ENCODE data around the gene NKX2-8. TPM values are rescaled to one million over a fixed set of nuclear protein-coding genes. Genes with fewer than 3 reads are reported as not detected.

NKX2-8 gene
- total RNA-seq, 1 experiment from 2014 or later: not detected

DNA sequence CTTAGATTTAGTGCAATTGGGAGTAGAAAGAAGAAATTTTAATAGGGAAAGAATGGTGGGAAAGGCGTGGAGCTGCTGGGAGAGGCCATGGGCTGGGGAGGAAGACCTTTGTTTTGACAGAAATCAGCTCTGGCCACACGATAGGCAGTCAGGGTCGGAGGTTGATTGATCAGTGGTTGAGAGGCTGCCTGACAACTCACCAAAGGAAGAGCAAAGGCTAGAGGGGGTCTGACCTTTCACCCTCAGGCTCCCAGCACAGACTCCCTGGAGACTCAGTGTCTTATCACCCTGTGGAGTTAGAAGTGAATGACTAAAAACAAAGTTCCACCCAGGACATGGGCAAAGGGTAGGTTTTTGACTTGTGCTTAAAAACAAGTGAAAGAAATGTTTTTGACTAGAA lies 18.0 kb upstream of the NKX2-8 start:
- ChIA-PET CTCF (interaction anchor here (1.0 to 3.3 kb wide), 4 partner anchors 45 to 80 kb away, joined by 3 to 18 read pairs (median 4); no protein-coding TSS in a partner anchor), POLR2A (no interaction called here)
- TF ChIP-seq PRRX2 (CRISPR knock-in tag; IDR thresholded peaks at IDR 0.05) (no peak), ZNF423 (CRISPR knock-in tag; IDR thresholded peaks at IDR 0.05) (no peak), RORB (CRISPR knock-in tag; IDR thresholded peaks at IDR 0.05) (no peak), ZNF263 (CRISPR knock-in tag; IDR thresholded peaks at IDR 0.05; ENCODE audit: low read depth) (no peak), ZNF317 (CRISPR knock-in tag; IDR thresholded peaks at IDR 0.05; ENCODE audit: borderline replicate concordance, low read depth) (no peak), SMAD4 (CRISPR knock-in tag; IDR thresholded peaks at IDR 0.05) (no peak), TP53 (CRISPR knock-in tag; IDR thresholded peaks at IDR 0.05) (no peak), NR2C2 (CRISPR knock-in tag; IDR thresholded peaks at IDR 0.05) (no peak), OVOL2 (CRISPR knock-in tag; IDR thresholded peaks at IDR 0.05; ENCODE audit: borderline replicate concordance) (no peak), NFYB (CRISPR knock-in tag; conservative IDR thresholded peaks at IDR 0.05; ENCODE audit: low read depth) (no peak), NFATC4 (CRISPR knock-in tag; IDR thresholded peaks at IDR 0.05) (no peak), GRHL2 (CRISPR knock-in tag; IDR thresholded peaks at IDR 0.05; ENCODE audit: insufficient replicate concordance, severe bottlenecking) (no peak), NFE2L1 (CRISPR knock-in tag; IDR thresholded peaks at IDR 0.05) (no peak)
- TF ChIP-seq, protein P1, sequence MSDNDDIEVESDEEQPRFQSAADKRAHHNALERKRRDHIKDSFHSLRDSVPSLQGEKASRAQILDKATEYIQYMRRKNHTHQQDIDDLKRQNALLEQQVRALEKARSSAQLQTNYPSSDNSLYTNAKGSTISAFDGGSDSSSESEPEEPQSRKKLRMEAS (CRISPR knock-in tag; IDR thresholded peaks at IDR 0.05): no peak
- TF ChIP-seq, protein P2, sequence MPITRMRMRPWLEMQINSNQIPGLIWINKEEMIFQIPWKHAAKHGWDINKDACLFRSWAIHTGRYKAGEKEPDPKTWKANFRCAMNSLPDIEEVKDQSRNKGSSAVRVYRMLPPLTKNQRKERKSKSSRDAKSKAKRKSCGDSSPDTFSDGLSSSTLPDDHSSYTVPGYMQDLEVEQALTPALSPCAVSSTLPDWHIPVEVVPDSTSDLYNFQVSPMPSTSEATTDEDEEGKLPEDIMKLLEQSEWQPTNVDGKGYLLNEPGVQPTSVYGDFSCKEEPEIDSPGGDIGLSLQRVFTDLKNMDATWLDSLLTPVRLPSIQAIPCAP (CRISPR knock-in tag; IDR thresholded peaks at IDR 0.05): no peak
- TF ChIP-seq, protein P3, sequence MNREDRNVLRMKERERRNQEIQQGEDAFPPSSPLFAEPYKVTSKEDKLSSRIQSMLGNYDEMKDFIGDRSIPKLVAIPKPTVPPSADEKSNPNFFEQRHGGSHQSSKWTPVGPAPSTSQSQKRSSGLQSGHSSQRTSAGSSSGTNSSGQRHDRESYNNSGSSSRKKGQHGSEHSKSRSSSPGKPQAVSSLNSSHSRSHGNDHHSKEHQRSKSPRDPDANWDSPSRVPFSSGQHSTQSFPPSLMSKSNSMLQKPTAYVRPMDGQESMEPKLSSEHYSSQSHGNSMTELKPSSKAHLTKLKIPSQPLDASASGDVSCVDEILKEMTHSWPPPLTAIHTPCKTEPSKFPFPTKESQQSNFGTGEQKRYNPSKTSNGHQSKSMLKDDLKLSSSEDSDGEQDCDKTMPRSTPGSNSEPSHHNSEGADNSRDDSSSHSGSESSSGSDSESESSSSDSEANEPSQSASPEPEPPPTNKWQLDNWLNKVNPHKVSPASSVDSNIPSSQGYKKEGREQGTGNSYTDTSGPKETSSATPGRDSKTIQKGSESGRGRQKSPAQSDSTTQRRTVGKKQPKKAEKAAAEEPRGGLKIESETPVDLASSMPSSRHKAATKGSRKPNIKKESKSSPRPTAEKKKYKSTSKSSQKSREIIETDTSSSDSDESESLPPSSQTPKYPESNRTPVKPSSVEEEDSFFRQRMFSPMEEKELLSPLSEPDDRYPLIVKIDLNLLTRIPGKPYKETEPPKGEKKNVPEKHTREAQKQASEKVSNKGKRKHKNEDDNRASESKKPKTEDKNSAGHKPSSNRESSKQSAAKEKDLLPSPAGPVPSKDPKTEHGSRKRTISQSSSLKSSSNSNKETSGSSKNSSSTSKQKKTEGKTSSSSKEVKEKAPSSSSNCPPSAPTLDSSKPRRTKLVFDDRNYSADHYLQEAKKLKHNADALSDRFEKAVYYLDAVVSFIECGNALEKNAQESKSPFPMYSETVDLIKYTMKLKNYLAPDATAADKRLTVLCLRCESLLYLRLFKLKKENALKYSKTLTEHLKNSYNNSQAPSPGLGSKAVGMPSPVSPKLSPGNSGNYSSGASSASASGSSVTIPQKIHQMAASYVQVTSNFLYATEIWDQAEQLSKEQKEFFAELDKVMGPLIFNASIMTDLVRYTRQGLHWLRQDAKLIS (CRISPR knock-in tag; IDR thresholded peaks at IDR 0.05; ENCODE audit: borderline replicate concordance): no peak
- TF ChIP-seq, protein P4, sequence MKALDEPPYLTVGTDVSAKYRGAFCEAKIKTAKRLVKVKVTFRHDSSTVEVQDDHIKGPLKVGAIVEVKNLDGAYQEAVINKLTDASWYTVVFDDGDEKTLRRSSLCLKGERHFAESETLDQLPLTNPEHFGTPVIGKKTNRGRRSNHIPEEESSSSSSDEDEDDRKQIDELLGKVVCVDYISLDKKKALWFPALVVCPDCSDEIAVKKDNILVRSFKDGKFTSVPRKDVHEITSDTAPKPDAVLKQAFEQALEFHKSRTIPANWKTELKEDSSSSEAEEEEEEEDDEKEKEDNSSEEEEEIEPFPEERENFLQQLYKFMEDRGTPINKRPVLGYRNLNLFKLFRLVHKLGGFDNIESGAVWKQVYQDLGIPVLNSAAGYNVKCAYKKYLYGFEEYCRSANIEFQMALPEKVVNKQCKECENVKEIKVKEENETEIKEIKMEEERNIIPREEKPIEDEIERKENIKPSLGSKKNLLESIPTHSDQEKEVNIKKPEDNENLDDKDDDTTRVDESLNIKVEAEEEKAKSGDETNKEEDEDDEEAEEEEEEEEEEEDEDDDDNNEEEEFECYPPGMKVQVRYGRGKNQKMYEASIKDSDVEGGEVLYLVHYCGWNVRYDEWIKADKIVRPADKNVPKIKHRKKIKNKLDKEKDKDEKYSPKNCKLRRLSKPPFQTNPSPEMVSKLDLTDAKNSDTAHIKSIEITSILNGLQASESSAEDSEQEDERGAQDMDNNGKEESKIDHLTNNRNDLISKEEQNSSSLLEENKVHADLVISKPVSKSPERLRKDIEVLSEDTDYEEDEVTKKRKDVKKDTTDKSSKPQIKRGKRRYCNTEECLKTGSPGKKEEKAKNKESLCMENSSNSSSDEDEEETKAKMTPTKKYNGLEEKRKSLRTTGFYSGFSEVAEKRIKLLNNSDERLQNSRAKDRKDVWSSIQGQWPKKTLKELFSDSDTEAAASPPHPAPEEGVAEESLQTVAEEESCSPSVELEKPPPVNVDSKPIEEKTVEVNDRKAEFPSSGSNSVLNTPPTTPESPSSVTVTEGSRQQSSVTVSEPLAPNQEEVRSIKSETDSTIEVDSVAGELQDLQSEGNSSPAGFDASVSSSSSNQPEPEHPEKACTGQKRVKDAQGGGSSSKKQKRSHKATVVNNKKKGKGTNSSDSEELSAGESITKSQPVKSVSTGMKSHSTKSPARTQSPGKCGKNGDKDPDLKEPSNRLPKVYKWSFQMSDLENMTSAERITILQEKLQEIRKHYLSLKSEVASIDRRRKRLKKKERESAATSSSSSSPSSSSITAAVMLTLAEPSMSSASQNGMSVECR (CRISPR knock-in tag; IDR thresholded peaks at IDR 0.05; ENCODE audit: borderline replicate concordance): no peak
- TF ChIP-seq, protein P5, sequence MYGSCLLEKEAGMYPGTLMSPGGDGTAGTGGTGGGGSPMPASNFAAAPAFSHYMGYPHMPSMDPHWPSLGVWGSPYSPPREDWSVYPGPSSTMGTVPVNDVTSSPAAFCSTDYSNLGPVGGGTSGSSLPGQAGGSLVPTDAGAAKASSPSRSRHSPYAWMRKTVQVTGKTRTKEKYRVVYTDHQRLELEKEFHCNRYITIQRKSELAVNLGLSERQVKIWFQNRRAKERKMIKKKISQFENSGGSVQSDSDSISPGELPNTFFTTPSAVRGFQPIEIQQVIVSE (CRISPR knock-in tag; IDR thresholded peaks at IDR 0.05; ENCODE audit: borderline replicate concordance): no peak
- TF ChIP-seq, protein P6, sequence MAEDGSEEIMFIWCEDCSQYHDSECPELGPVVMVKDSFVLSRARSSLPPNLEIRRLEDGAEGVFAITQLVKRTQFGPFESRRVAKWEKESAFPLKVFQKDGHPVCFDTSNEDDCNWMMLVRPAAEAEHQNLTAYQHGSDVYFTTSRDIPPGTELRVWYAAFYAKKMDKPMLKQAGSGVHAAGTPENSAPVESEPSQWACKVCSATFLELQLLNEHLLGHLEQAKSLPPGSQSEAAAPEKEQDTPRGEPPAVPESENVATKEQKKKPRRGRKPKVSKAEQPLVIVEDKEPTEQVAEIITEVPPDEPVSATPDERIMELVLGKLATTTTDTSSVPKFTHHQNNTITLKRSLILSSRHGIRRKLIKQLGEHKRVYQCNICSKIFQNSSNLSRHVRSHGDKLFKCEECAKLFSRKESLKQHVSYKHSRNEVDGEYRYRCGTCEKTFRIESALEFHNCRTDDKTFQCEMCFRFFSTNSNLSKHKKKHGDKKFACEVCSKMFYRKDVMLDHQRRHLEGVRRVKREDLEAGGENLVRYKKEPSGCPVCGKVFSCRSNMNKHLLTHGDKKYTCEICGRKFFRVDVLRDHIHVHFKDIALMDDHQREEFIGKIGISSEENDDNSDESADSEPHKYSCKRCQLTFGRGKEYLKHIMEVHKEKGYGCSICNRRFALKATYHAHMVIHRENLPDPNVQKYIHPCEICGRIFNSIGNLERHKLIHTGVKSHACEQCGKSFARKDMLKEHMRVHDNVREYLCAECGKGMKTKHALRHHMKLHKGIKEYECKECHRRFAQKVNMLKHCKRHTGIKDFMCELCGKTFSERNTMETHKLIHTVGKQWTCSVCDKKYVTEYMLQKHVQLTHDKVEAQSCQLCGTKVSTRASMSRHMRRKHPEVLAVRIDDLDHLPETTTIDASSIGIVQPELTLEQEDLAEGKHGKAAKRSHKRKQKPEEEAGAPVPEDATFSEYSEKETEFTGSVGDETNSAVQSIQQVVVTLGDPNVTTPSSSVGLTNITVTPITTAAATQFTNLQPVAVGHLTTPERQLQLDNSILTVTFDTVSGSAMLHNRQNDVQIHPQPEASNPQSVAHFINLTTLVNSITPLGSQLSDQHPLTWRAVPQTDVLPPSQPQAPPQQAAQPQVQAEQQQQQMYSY (CRISPR knock-in tag; IDR thresholded peaks at IDR 0.05): no peak
- H3K4me3 Mint-ChIP-seq: no peak overlapping the region
- H3K27me3 Mint-ChIP-seq (ENCODE audit: low read depth): peaks cover 44% of the 10 kb centered on the region
- H3K36me3 Mint-ChIP-seq: no peaks in the 10 kb centered on the region
- ATAC-seq (no peak), DNase-seq (ENCODE audit: low spot score) (no peak)
- H3K4me1 Mint-ChIP-seq: peaks cover 12% of the 10 kb centered on the region
- H3K9me3 Mint-ChIP-seq: no peaks in the 10 kb centered on the region
- no peak overlapping the region for H3K27ac Mint-ChIP-seq

All from WTC11 (cell line).